Measurements from ENCODE around the gene CHAC1.
"Not testable (repeated sequence)": the region's sequence is repeated elsewhere in the genome, so short reads cannot be mapped to it uniquely, and the experiment has no call there.

CHAC1 gene

DNA sequence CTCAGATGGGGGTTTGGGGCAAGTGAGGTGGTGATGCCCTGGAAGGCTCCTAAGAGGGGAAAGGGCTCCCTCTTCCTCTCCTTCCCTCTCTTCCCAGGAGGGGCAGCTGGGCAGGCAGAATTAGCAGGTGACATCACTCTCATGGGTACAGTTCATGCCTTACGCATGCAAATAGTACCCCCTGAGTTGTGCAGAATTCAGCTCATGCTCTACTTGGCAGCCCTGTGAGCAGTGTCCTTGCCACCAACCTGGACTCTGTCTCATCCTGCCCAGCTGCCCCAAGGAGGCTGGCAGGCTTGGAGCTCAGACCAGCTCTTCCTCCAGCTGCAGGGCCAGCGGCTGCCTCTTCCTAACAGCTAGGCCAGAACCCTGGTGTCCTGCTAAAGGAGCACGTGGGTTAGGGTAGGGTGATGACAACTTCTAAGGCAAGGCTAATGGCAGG lies 3.3 kb downstream of the CHAC1 start:
- Histone ChIP-seq H3K36me3 (ENCODE audit: control insufficient read depth, insufficient read depth, low read length) (peaks cover 18% of the 10 kb centered on the region), H3K4me1 (ENCODE audit: control insufficient read depth, insufficient read depth, low read length) (peaks cover 4% of the 10 kb centered on the region), H3K9ac (ENCODE audit: low read depth, low read length) (no peak overlapping the region), H3K4me3 (ENCODE audit: low read depth, low read length) (no peak overlapping the region), H3K9me3 (ENCODE audit: control insufficient read depth, insufficient read depth, low read length) (no peaks in the 10 kb centered on the region), H3K27me3 (ENCODE audit: control insufficient read depth, insufficient read depth, low read length) (no peaks in the 10 kb centered on the region)

DNA sequence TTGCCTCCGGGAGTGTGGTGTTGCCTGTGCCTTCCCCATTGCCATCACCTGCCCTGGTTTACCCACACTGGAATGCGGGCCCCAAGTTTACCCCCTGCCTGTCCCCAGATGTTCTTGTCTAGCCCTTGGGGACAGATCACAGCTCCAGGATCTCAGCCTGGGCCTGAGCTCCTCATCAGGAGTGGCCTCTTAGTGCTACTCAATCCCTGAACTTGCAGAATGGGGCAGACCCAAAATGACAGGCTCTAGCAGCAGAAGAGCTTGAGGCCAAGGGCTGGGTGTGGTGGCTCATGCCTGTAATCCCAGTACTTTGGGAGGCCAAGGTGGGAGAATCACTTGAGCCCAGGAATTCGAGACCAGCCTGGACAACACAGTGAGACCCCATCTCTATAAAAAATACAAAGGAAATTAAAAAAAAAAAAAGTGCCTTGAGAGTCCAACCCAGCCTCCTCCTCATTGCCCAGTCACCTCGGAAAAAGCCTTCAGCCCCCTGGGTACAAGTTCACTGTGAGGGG lies 3.8 kb downstream of the CHAC1 start:
- Histone ChIP-seq H3K4me3 (ENCODE audit: low read depth, low read length) (no peak overlapping the region), H3K36me3 (ENCODE audit: control insufficient read depth, insufficient read depth, low read length) (peaks cover 18% of the 10 kb centered on the region), H3K9ac (ENCODE audit: low read depth, low read length) (no peak overlapping the region), H3K9me3 (ENCODE audit: control insufficient read depth, insufficient read depth, low read length) (no peaks in the 10 kb centered on the region), H3K4me1 (ENCODE audit: control insufficient read depth, insufficient read depth, low read length) (peaks cover 4% of the 10 kb centered on the region), H3K27me3 (ENCODE audit: control insufficient read depth, insufficient read depth, low read length) (no peaks in the 10 kb centered on the region)

DNA sequence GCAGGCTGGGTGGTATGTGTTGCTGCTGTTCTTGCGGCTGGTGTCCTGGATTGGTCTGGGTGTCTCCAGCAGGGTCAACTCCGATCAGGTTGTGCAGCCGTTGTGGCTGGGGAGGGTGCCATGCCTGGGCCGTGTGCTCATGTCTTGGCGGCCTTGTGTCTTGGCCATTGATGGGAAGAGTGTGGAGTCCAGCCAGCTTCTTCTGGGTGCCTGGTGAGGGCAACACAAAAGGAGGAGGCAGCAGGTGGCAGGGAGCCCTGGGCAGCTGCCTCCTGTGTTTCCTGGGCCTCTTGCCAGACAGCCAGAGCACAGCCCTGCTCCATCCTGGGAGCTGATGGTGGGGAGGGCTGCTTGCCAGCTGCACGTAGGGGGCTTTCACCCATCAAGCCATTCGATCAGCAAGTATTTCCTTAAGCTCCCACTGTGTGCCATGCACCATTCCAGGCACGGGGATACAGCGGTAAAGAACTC lies 4.3 kb downstream of the CHAC1 start:
- no peaks in the 10 kb centered on the region for H3K9me3 ChIP-seq (ENCODE audit: control insufficient read depth, insufficient read depth, low read length)
- peaks cover 4% of the 10 kb centered on the region for H3K4me1 ChIP-seq (ENCODE audit: control insufficient read depth, insufficient read depth, low read length)
- H3K36me3 ChIP-seq (ENCODE audit: control insufficient read depth, insufficient read depth, low read length): peaks cover 18% of the 10 kb centered on the region
- no peaks in the 10 kb centered on the region for H3K27me3 ChIP-seq (ENCODE audit: control insufficient read depth, insufficient read depth, low read length)
- H3K4me3 ChIP-seq (ENCODE audit: low read depth, low read length): no peak overlapping the region
- no peak overlapping the region for H3K9ac ChIP-seq (ENCODE audit: low read depth, low read length)

DNA sequence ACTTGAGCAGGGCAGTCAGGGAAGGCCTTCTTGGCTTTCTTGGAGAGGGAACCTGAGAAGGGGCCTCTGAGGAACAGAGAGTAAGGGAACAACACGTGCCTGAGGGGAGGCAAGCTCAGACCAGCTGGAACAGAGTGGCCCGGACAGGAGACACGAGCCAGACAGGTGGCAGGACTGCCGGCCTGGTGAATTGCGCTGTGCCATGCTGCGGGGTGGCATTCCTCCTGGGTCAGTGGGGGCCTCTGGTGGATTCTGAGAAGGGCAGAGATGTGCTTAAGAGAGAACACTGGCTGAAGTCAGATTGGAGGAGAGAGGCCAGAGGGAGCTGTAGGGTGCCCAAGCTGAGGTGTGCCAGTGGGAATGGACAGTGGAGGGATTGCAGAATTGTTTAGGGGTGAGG lies 4.9 kb downstream of the CHAC1 start:
- Histone ChIP-seq H3K4me3 (ENCODE audit: low read depth, low read length) (no peak overlapping the region), H3K4me1 (ENCODE audit: control insufficient read depth, insufficient read depth, low read length) (peaks cover 4% of the 10 kb centered on the region)

DNA sequence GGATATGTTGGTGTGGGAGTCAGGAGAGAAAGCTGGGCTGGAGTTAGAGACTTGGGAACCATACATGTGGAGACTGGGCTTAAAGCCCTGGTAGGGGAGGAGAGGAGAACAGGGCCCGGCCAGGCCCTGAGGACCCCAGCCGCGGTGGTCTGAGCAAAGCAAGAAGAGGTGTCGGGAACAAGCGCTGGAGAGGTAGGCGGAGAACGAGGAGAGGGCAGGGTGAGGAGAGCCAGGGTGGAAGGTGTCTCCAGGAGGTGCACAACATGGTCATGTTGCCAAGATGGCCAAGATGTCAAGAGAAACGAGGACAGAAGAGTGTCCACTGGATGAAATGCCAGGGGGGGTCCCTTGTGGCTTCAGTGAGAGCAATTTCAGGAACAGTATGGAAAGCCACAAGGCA lies 5.5 kb downstream of the CHAC1 start:
- H3K4me1 ChIP-seq (ENCODE audit: control insufficient read depth, insufficient read depth, low read length): peaks cover 4% of the 10 kb centered on the region
- H3K4me3 ChIP-seq (ENCODE audit: low read depth, low read length): no peak overlapping the region
- H3K9me3 ChIP-seq (ENCODE audit: control insufficient read depth, insufficient read depth, low read length): no peaks in the 10 kb centered on the region
- no peak overlapping the region for H3K9ac ChIP-seq (ENCODE audit: low read depth, low read length)
- H3K36me3 ChIP-seq (ENCODE audit: control insufficient read depth, insufficient read depth, low read length): peaks cover 16% of the 10 kb centered on the region
- H3K27me3 ChIP-seq (ENCODE audit: control insufficient read depth, insufficient read depth, low read length): no peaks in the 10 kb centered on the region

More for the DNA sequence above, 4.9 kb downstream of the CHAC1 start:
- Histone ChIP-seq H3K9me3 (ENCODE audit: control insufficient read depth, insufficient read depth, low read length) (no peaks in the 10 kb centered on the region), H3K9ac (ENCODE audit: low read depth, low read length) (no peak overlapping the region), H3K36me3 (ENCODE audit: control insufficient read depth, insufficient read depth, low read length) (peaks cover 16% of the 10 kb centered on the region), H3K27me3 (ENCODE audit: control insufficient read depth, insufficient read depth, low read length) (no peaks in the 10 kb centered on the region)

DNA sequence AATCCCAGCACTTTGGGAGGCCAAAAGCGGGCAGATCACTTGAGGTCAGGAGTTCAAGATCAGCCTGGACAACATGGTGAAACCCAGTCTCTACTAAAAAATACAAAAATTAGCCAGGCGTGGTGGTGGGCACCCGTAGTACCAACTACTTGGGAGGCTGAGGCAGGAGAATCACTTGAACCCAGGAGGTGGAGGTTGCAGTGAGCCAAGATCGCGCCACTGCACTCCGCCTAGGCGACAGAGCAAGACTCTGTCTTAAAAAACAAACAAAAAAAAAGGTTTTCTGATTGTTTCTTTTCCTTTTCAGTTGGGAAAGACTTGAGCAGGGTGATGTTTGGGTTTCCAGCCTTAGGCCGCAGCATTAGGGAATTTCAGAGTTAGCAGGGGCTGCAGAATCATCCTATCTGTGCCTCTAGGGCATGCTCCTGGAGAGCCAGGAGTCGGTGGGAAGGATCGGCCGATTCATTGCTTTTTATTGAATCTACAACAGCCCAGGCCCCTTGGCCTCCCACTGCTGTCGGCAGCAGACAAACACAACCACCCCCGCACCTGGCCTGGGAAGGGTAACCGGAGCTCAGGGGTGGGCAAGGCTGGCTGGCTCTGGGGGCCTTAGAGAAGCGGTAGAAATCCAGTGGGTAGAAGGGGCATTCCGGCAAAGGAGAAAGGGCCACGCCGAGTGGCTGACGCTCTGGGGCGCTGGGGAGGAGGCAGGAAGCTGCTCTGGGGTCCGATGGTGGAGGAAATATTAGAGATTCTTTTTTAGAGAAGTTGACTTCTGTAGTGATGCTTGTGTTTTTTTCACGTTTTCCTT lies 6.3 kb downstream of the CHAC1 start:
- H3K27me3 ChIP-seq (ENCODE audit: control insufficient read depth, insufficient read depth, low read length): no peaks in the 10 kb centered on the region
- H3K9me3 ChIP-seq (ENCODE audit: control insufficient read depth, insufficient read depth, low read length): no peaks in the 10 kb centered on the region
- no peak overlapping the region for H3K9ac ChIP-seq (ENCODE audit: low read depth, low read length)
- no peak overlapping the region for H3K4me3 ChIP-seq (ENCODE audit: low read depth, low read length)
- peaks cover 16% of the 10 kb centered on the region for H3K36me3 ChIP-seq (ENCODE audit: control insufficient read depth, insufficient read depth, low read length)
- peaks cover 4% of the 10 kb centered on the region for H3K4me1 ChIP-seq (ENCODE audit: control insufficient read depth, insufficient read depth, low read length)

DNA sequence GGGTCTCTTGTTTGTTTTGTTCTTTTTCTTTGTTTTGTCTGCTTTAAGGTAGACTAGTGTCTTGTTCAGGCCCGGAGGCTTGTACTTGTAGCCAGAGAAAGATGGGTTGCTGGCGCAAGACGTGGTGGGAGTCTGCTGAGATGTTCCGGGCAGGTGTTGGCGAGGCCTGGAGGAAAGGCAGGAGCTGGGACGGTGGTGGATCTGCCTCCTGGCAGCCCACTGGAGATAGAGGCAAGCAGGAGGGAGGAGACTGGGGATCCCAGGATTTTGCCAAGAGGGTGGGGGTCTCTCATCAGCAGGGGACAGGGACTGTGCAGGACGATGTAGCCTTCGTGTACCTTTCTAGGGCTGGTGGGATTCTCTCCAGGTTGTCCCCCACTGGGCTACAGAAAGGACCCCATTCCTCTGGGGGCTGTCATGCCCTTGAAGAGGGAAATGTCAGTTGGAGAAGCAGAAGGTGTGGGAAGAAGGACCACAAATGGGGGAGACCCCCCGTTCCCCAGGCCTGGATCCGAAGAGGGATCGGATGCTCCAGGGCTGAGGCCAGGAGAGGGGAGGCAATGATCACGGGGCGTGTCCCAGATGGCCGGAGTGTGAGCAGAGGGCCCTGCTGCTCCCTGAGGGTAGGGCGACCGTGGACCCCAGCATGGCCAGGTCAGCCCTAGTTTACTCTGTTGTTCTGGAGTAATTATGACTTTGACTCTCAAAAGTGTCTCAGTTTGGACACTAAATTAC lies 7.0 kb downstream of the CHAC1 start:
- Histone ChIP-seq H3K36me3 (ENCODE audit: control insufficient read depth, insufficient read depth, low read length) (peaks cover 13% of the 10 kb centered on the region), H3K9me3 (ENCODE audit: control insufficient read depth, insufficient read depth, low read length) (no peaks in the 10 kb centered on the region), H3K27me3 (ENCODE audit: control insufficient read depth, insufficient read depth, low read length) (no peaks in the 10 kb centered on the region), H3K9ac (ENCODE audit: low read depth, low read length) (no peak overlapping the region), H3K4me1 (ENCODE audit: control insufficient read depth, insufficient read depth, low read length) (peaks cover 4% of the 10 kb centered on the region), H3K4me3 (ENCODE audit: low read depth, low read length) (no peak overlapping the region)

DNA sequence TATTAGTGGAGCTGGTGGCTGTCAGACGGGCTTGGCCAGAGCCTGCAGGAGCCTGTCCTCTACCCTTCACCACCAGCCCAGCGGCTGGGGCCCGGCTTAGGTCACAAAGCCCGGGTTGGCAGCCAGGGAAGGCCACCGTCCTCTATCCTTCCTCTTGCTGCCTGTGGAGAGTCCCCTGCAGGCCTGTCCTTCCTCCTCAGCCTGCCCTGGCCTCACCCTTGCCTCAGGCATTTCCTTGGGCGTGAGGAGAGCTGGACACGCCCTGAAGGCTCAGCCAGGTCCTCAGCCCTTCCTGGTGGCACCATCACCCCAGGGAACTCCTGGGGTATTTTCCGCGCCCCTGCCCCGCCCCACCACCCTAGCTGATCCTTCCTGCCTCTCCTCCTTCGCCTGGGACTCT lies 7.7 kb downstream of the CHAC1 start:
- Histone ChIP-seq H3K9ac (ENCODE audit: low read depth, low read length) (no peak overlapping the region), H3K27me3 (ENCODE audit: control insufficient read depth, insufficient read depth, low read length) (no peaks in the 10 kb centered on the region), H3K9me3 (ENCODE audit: control insufficient read depth, insufficient read depth, low read length) (no peaks in the 10 kb centered on the region), H3K4me3 (ENCODE audit: low read depth, low read length) (no peak overlapping the region), H3K4me1 (ENCODE audit: control insufficient read depth, insufficient read depth, low read length) (peaks cover 5% of the 10 kb centered on the region), H3K36me3 (ENCODE audit: control insufficient read depth, insufficient read depth, low read length) (peaks cover 7% of the 10 kb centered on the region)

DNA sequence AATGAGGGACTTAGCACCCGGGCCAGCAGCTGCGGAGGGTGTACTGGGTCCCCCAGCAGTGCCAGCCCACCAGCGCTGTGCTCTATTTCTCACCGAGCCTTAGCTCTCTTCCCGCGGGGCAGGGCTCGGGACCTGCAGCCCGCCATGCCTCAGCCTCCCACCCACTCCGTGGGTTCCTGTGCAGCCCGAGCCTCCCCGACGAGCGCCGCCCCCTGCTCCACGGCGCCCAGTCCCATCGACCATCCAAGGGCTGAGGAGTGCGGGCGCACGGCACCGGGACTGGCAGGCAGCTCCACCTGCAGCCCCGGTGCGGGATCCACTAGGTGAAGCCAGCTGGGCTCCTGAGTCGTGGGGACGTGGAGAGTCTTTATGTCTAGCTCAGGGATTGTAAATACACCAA lies 8.5 kb downstream of the CHAC1 start:
- H3K36me3 ChIP-seq (ENCODE audit: control insufficient read depth, insufficient read depth, low read length); H3K9me3 ChIP-seq (ENCODE audit: control insufficient read depth, insufficient read depth, low read length); H3K4me3 ChIP-seq (ENCODE audit: low read depth, low read length); H3K4me1 ChIP-seq (ENCODE audit: control insufficient read depth, insufficient read depth, low read length); H3K27me3 ChIP-seq (ENCODE audit: control insufficient read depth, insufficient read depth, low read length); H3K9ac ChIP-seq (ENCODE audit: low read depth, low read length): not testable (repeated sequence)

DNA sequence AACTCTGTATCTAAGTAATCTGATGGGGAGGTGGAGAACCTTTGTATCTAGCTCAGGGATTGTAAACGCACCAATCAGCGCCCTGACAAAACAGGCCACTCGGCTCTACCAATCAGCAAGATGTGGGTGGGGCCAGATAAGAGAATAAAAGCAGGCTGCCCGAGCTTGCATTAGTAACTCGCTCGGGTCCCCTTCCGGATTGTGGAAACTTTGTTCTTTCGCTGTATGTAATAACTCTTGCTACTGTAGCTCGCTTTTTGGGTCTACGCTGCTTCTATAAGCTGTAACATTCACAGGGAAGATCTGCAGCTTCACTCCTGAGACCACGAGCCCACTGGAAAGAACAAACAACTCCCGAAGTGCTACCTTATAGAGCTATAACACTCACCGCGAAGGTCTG lies 9.0 kb downstream of the CHAC1 start:
- H3K9me3 ChIP-seq (ENCODE audit: control insufficient read depth, insufficient read depth, low read length); H3K9ac ChIP-seq (ENCODE audit: low read depth, low read length); H3K27me3 ChIP-seq (ENCODE audit: control insufficient read depth, insufficient read depth, low read length); H3K4me3 ChIP-seq (ENCODE audit: low read depth, low read length); H3K4me1 ChIP-seq (ENCODE audit: control insufficient read depth, insufficient read depth, low read length); H3K36me3 ChIP-seq (ENCODE audit: control insufficient read depth, insufficient read depth, low read length): not testable (repeated sequence)

DNA sequence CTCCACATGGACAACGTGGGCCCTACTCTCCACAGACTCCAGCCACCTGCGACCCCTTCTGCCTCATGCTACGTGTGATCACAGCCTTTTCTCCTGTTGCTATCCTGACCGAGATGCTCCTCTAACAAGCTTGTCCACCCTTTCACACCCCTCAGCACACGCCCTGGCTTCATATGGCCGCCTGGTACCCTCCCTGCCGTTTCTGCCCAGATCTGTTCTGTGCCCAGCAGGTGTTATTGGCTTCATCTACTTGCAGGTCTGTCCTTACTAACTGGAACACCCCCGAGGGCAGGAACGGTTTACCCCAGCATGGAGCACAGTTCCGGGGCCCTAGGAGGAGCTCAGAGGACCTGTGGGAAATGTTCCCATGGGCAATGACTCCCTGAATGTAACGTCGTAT lies 9.9 kb downstream of the CHAC1 start:
- no peak overlapping the region for H3K9ac ChIP-seq (ENCODE audit: low read depth, low read length)
- H3K36me3 ChIP-seq (ENCODE audit: control insufficient read depth, insufficient read depth, low read length): no peaks in the 10 kb centered on the region
- H3K4me1 ChIP-seq (ENCODE audit: control insufficient read depth, insufficient read depth, low read length): peaks cover 6% of the 10 kb centered on the region
- no peaks in the 10 kb centered on the region for H3K9me3 ChIP-seq (ENCODE audit: control insufficient read depth, insufficient read depth, low read length)
- H3K27me3 ChIP-seq (ENCODE audit: control insufficient read depth, insufficient read depth, low read length): no peaks in the 10 kb centered on the region
- no peak overlapping the region for H3K4me3 ChIP-seq (ENCODE audit: low read depth, low read length)

DNA sequence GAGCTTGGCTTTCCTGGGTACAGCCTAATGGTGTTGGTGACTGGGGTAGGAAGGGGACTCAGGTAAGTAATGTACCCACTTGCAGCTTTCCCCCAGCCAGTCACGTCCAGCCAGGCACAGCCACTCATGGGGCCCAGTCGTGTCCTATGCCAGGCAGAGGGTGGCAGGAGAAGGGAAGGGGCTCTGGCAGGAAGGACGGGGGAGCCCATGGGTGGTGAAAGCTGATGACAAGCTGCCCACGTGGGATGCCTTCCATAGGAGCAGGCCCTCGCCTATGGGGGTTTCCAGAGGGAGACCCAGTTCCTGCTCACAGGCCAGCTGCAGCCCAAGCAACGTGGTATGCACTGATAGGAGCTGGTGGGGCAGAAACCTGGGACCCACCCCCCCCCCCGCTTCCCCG lies 10.7 kb downstream of the CHAC1 start:
- Histone ChIP-seq H3K9ac (ENCODE audit: low read depth, low read length) (no peak overlapping the region), H3K4me1 (ENCODE audit: control insufficient read depth, insufficient read depth, low read length) (peaks cover 8% of the 10 kb centered on the region), H3K9me3 (ENCODE audit: control insufficient read depth, insufficient read depth, low read length) (no peaks in the 10 kb centered on the region), H3K36me3 (ENCODE audit: control insufficient read depth, insufficient read depth, low read length) (no peaks in the 10 kb centered on the region), H3K4me3 (ENCODE audit: low read depth, low read length) (no peak overlapping the region), H3K27me3 (ENCODE audit: control insufficient read depth, insufficient read depth, low read length) (no peaks in the 10 kb centered on the region)

Measured in iPS-15b (cell line).